Fibroblast of peridontal ligament (primary cell): ENCODE data around the gene IPO13.

ENCODE experiments used
- DNase-seq: peaks from one replicate; pipeline ENCODE4 v3.0.0-alpha.2; 2010; ENCODE audit errors: extremely low read depth

IPO13 gene

GRCh38 chr1:43946236-43947060, at the start of gene IPO13:
Gene IPO13 (plus strand): TSS chr1:43946950. CDS start chr1:43947601, 651 bp downstream.
- peak; percentile 90 for DNase-seq

- DNase-seq = no peak
Measured at GRCh38 chr1:43898981-43899380, 47.8 kb upstream of the IPO13 start.

GRCh38 chr1:43900386-43900785, 46.4 kb upstream of the IPO13 start:
- no peak for DNase-seq

- no peak for DNase-seq
Measured at GRCh38 chr1:43901196-43901961, 45.4 kb upstream of the IPO13 start.

- DNase-seq = no peak
Measured at GRCh38 chr1:43902058-43902831, 44.5 kb upstream of the IPO13 start.

GRCh38 chr1:43904660-43905551, 41.8 kb upstream of the IPO13 start:
- no peak for DNase-seq

- DNase-seq = no peak
Measured at GRCh38 chr1:43908226-43908625, 38.5 kb upstream of the IPO13 start.

GRCh38 chr1:43908858-43909257, 37.9 kb upstream of the IPO13 start:
- DNase-seq = no peak

- DNase-seq = no peak
Measured at GRCh38 chr1:43910343-43910742, 36.4 kb upstream of the IPO13 start.

- DNase-seq = peak; percentile 36
Measured at GRCh38 chr1:43912607-43913006, 34.1 kb upstream of the IPO13 start.

- DNase-seq = no peak
Measured at GRCh38 chr1:43913051-43913501, 33.7 kb upstream of the IPO13 start.

- no peak for DNase-seq
Measured at GRCh38 chr1:43913666-43914360, 32.9 kb upstream of the IPO13 start.

GRCh38 chr1:43914576-43915525, 31.9 kb upstream of the IPO13 start:
- no peak for DNase-seq

GRCh38 chr1:43919906-43920305, 26.8 kb upstream of the IPO13 start:
- no peak for DNase-seq

GRCh38 chr1:43921022-43921421, 25.7 kb upstream of the IPO13 start:
- no peak for DNase-seq

GRCh38 chr1:43924516-43924915, 22.2 kb upstream of the IPO13 start:
- DNase-seq = no peak

GRCh38 chr1:43925846-43926245, 20.9 kb upstream of the IPO13 start:
- DNase-seq = no peak

GRCh38 chr1:43930168-43930948, 16.4 kb upstream of the IPO13 start:
- no peak for DNase-seq

GRCh38 chr1:43930949-43931275, 15.8 kb upstream of the IPO13 start:
- DNase-seq = no peak
